Body of pancreas (tissue), 4 donors: ENCODE results near the gene DBX2.

ENCODE experiments used
- CTCF ChIP-seq, 7 experiments: fragments of 450-650 bp in 4 of 7; fragments of 200-600 bp in 3 of 7; sonication (generic) in 3 of 7; IDR thresholded peaks; one replicate each; pipeline ENCODE4 v1.5.1; 2016 to 2019; ENCODE audit warnings: antibody characterized with exemption in 7 of 7
- POLR2A ChIP-seq, 3 donors: fragments of 450-650 bp; IDR thresholded peaks; one replicate each; pipeline ENCODE4 v1.6.1; 2016; ENCODE audit warnings: antibody characterized with exemption in 3 of 3, mild to moderate bottlenecking in 2 of 3

GRCh38 chr12:45049912-45050750, 768 bp downstream of the DBX2 start:
- TF ChIP-seq CTCF (IDR thresholded peaks at IDR 0.05) (no peak), POLR2A (IDR thresholded peaks at IDR 0.05) (no peak)
